ENCODE results near the gene LAIR2.

LAIR2 gene, protein sequence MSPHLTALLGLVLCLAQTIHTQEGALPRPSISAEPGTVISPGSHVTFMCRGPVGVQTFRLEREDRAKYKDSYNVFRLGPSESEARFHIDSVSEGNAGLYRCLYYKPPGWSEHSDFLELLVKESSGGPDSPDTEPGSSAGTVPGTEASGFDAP

GRCh38 chr19:54502518-54503048 is at the start of gene LAIR2:
Gene LAIR2, plus strand, starts transcription at chr19:54502831. Its CDS starts 88 bp downstream, at chr19:54502919.
- FAIRE-seq (no peak), DNase-seq (ENCODE audit: insufficient read length, low spot score) (no peak)
- no peak for TF ChIP-seq CTCF (IDR thresholded peaks at IDR 0.05; ENCODE audit: insufficient read depth, missing control alignments)

- DNase-seq (ENCODE audit: insufficient read length, low spot score) (no peak), FAIRE-seq (no peak)
- TF ChIP-seq CTCF (IDR thresholded peaks at IDR 0.05; ENCODE audit: insufficient read depth, missing control alignments): no peak
Measured at GRCh38 chr19:54453921-54454780, 48.5 kb upstream of the LAIR2 start.

- FAIRE-seq: no peak
- TF ChIP-seq CTCF (IDR thresholded peaks at IDR 0.05; ENCODE audit: insufficient read depth, missing control alignments): no peak
- DNase-seq (ENCODE audit: insufficient read length, low spot score): no peak
Measured at GRCh38 chr19:54454781-54455675, 47.6 kb upstream of the LAIR2 start.

GRCh38 chr19:54455786-54456422 is 46.7 kb upstream of the LAIR2 start:
- no peak for FAIRE-seq
- DNase-seq (ENCODE audit: insufficient read length, low spot score): no peak
- TF ChIP-seq CTCF (IDR thresholded peaks at IDR 0.05; ENCODE audit: insufficient read depth, missing control alignments): no peak

- no peak for TF ChIP-seq CTCF (IDR thresholded peaks at IDR 0.05; ENCODE audit: insufficient read depth, missing control alignments)
- FAIRE-seq: no peak
- DNase-seq (ENCODE audit: insufficient read length, low spot score): no peak
Measured at GRCh38 chr19:54456423-54457373, 45.9 kb upstream of the LAIR2 start.
